PC-9 (cell line): ENCODE data around the gene CADPS2.

ENCODE experiments used
- EZH2 ChIP-seq: fragments of 200-600 bp; sonication (generic); IDR thresholded peaks from 2 replicates; pipeline ENCODE4 v1.8.0; 2017; ENCODE audit warnings: antibody characterized with exemption, low read depth
- TF ChIP-seq, protein P1 (sequence below): fragments of 200-600 bp; sonication (generic); conservative IDR thresholded peaks from 2 replicates; pipeline ENCODE4 v1.6.1; 2017; ENCODE audit warnings: mixed run types, antibody characterized with exemption, mild to moderate bottlenecking, moderate library complexity

DNA sequence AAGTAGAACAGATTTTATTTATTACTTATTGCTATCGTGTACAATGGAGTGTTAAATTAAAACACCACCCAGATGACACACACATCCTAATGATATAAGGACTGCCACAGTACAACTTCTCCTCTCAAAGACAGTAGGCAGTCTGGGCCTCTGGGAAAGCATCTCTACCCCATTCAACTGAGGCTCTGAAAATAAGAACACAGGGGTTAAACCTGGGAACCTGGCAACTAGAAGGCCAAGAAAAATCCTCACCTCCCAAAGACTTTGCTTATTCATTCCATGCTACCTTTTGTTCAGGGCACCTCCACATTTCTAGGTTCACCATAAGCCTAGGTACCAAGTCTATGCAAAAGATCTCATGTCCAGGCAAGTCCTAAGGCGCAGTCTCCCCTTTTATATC, 456.3 kb downstream of the CADPS2 start:
- TF ChIP-seq, protein P1, sequence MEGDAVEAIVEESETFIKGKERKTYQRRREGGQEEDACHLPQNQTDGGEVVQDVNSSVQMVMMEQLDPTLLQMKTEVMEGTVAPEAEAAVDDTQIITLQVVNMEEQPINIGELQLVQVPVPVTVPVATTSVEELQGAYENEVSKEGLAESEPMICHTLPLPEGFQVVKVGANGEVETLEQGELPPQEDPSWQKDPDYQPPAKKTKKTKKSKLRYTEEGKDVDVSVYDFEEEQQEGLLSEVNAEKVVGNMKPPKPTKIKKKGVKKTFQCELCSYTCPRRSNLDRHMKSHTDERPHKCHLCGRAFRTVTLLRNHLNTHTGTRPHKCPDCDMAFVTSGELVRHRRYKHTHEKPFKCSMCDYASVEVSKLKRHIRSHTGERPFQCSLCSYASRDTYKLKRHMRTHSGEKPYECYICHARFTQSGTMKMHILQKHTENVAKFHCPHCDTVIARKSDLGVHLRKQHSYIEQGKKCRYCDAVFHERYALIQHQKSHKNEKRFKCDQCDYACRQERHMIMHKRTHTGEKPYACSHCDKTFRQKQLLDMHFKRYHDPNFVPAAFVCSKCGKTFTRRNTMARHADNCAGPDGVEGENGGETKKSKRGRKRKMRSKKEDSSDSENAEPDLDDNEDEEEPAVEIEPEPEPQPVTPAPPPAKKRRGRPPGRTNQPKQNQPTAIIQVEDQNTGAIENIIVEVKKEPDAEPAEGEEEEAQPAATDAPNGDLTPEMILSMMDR: no peak
- no peak for TF ChIP-seq EZH2
